GM19099 (cell line): ENCODE results near the gene KRTAP4-6.
"Not testable (repeated sequence)": the region's sequence is repeated elsewhere in the genome, so short reads cannot be mapped to it uniquely, and the experiment has no call there.

Source experiments
- POLR2A ChIP-seq: IDR thresholded peaks from 3 replicates; pipeline ENCODE4 v1.6.1; 2011; ENCODE audit warnings: low read depth; ENCODE audit not compliant: insufficient read length; ENCODE audit errors: extremely low read depth

Gene KRTAP4-6

DNA sequence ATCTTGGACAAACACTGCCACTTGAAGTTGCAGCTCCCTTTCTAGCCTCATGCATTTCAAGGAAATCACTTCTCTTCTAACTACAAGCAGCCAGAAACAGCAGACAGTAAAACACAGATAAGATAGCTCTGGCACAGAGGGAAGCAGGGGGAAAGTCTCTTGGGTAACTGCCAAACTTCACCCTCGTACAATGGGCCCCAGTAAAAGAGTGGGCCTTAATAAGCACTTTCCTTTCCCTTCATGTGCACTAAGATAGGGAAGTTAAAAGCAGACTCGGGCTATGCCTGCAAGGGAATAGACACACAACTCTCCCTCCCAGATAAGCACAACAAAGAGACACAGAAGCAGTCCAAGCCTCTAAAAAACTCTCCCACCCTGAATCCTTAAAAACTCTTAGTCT, 13.5 kb upstream of the KRTAP4-6 start:
- no peak for TF ChIP-seq POLR2A

GRCh38 chr17:41151525-41151924, 11.2 kb upstream of the KRTAP4-6 start:
- no peak for TF ChIP-seq POLR2A

GRCh38 chr17:41150026-41150425, 9.7 kb upstream of the KRTAP4-6 start:
- no peak for TF ChIP-seq POLR2A

DNA sequence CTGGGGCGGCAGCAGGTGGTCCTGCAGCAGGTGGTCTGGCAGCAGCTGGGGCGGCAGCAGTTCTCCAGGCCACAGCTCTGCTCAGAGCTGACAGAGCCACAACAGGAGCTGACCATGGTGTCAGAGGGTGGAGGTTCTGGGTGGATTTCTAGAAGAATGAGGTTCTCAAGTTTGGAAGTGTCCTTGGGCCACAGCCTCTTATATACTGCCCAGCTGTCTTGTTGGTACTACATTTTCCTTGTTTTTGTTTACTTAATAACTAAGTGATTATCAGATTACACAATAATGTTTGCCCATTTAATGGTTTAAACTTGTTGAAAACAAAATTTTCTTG, 9.3 kb upstream of the KRTAP4-6 start, which contains the start of gene KRTAP4-5:
TSS of gene KRTAP4-5 (minus strand) at position 174 of the 334 bp plus-strand sequence. CDS start at position 116, 58 bp downstream.
- no peak for TF ChIP-seq POLR2A

GRCh38 chr17:41147531-41148204, 7.3 kb upstream of the KRTAP4-6 start:
- TF ChIP-seq POLR2A = no peak

DNA sequence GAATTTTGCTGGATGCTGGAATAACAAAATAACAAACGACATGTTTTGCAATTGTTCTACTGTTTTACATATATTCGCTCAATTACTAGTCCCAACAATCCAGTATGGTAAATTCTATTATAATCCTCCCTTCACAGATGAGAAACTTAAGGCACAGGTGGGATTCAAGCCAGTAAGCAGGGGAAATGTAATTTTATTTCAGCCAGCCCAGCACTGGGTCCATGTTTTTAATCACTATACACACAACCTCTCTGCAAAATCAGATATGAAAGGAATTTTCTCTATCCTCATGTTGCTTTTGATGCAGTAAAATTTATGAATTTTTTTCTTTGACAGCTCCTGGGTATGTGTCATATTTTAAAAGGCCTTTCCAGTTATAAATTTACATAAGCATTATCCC, 4.9 kb upstream of the KRTAP4-6 start:
- TF ChIP-seq POLR2A = no peak

DNA sequence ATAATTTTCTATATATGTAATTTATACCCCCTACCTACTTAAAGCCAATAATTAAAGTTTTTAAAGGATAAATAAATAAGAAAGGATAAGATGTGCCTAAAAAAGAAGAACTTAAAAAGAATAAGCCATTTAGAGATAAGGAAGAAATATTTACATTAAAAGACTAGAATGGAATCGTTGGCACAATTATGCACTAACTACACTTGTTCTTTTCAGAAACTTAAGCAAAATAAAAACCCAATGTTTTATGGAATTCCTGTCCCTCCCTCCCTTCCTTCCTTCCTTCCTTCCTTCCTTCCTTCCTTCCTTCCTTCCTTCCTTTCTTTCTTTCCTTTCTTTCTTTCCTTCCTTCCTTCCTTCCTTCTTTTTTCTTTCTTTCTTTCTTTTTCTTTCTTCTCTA, 4.5 kb upstream of the KRTAP4-6 start:
- no peak for TF ChIP-seq POLR2A

DNA sequence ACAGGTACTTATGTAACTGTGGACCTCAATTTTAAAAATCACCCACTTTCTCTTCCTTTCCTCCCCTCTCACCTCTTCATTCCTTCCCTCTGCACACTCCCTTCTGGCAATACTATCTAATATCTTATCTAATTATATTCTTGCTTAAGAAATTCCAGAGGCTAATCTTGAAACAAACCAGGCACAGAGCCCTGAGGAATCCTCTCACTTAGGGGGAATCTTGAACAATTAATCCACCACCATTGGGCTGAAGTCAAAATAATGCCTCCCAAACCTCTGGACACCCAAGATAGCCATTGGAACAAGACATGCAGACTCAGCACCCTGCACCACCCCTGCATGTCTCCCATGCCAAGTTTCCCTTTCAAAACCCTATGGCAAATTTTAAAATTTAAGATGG, 1.0 kb upstream of the KRTAP4-6 start:
- no peak for TF ChIP-seq POLR2A

- TF ChIP-seq POLR2A = no peak
Observed at GRCh38 chr17:41133880-41134735, 6.2 kb downstream of the KRTAP4-6 start.

DNA sequence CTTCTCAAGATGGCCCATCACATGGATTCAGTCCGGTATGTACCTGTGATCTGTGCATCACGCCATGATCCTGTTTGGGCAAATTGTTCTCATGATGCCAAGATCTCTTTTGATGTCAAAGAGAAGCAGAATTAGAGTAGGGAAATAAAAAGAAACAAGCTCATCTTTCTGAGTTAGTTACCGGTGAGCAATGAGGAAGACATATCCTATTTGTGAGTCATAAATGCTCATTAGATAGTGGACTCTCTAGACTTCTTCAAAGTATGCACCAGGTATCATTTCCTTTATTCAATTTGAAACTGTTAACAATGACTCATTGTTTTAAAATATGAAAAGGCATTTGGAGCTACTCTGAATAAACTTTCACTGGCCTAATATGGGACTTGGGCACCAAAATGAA, 8.4 kb downstream of the KRTAP4-6 start:
- no peak for TF ChIP-seq POLR2A

DNA sequence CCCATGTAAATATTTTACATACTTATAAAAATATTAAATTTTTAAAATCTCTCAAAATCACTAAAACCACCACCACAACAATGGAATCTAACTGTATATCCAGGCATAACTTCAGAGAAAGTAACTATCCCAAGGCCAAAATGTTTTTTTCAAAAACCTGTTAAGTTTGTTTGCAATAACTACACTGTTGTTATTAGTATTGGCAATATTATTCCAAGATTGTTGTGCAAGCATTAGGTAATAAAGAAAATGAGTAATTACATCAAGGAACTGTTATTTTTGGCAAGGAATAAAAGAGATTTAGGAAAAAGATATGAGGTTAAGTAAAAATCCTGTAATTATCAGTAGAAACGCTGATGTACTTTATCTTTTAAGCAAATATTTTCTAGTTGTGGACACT, 13.0 kb downstream of the KRTAP4-6 start:
- TF ChIP-seq POLR2A = no peak

- no peak for TF ChIP-seq POLR2A
Observed at GRCh38 chr17:41126412-41126811, 13.9 kb downstream of the KRTAP4-6 start.

- TF ChIP-seq POLR2A = no peak
Observed at GRCh38 chr17:41125064-41125463, 15.3 kb downstream of the KRTAP4-6 start.

- not testable (repeated sequence) for TF ChIP-seq POLR2A
Observed at GRCh38 chr17:41123991-41124371, 16.4 kb downstream of the KRTAP4-6 start, which contains the start of gene KRTAP4-12. TSS of gene KRTAP4-12 (minus strand) at chr17:41124182. CDS start at chr17:41124122, 60 bp downstream.

DNA sequence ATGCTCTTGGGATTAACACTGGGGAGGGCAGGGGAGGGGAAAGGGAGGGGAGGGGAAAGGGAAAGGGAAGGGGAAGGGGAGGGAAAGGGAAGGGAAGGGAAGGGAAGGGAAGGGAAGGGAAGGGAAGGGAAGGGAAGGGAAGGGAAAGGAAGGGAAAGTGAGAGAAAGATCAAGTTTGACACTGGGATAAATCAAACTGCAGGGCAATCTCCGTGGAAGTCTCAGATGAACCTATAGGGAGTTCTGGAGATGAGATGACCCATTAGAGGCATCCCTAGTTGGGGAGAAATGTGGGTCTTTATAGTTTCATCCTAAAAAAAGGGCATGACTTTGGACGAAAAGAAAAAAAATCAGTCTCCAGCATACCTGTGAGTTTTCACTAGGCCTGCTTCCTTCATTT, 18.6 kb downstream of the KRTAP4-6 start:
- no peak for TF ChIP-seq POLR2A

DNA sequence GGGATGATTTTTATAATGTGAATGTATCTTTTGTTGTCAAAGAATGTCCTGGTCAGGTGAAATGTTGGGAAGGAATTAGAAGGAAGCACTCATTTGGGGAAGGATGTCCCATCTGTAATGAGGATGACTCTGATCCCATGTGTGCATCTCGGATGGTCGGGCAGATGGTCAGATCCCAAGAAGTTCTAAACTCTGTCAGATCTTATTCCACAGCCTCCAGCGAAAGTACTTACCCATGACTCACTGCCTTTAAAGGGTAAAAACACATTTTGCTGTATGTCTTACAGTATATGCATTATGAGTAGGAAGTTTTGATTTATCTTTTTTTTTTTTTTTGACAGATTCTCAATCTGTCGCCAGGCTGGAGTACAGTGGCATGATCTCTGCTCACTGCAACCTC, 21.6 kb downstream of the KRTAP4-6 start:
- no peak for TF ChIP-seq POLR2A
